WTC11 (cell line): ENCODE measurements around the gene SKI. TPM values are rescaled to one million over a fixed set of nuclear protein-coding genes. Genes with fewer than 3 reads are reported as not detected.

ENCODE experiments used
- ATAC-seq: fragments of 200-7000 bp; cut with Tn5 transposase; 2 replicates; pipeline ENCODE4 v1.10.0; 2021; ENCODE audit warnings: mild to moderate bottlenecking, moderate library complexity
- CTCF ChIA-PET: fragments of 300-600 bp; sonication (Branson Sonifier 250); formaldehyde crosslinking; loops from one replicate; lab custom pipeline; 2021; ENCODE audit warnings: antibody characterized with exemption; lab: Charles Lee
- POLR2A ChIA-PET: fragments of 350-600 bp; sonication (Branson Sonifier 250); formaldehyde crosslinking; loops from one replicate; lab custom pipeline; 2021; ENCODE audit warnings: antibody characterized with exemption; lab: Charles Lee
- DNase-seq: peaks from one replicate; pipeline ENCODE4 v3.0.0; 2021; ENCODE audit warnings: low spot score
- H3K27ac Mint-ChIP-seq: 2 replicates; pipeline ENCODE4 v1.8.0; 2021; ENCODE audit warnings: mixed read lengths
- H3K27me3 Mint-ChIP-seq: 2 replicates; pipeline ENCODE4 v1.8.0; 2021; ENCODE audit warnings: low read depth, mild to moderate bottlenecking, moderate library complexity, mixed read lengths
- H3K36me3 Mint-ChIP-seq: 2 replicates; pipeline ENCODE4 v1.8.0; 2021; ENCODE audit warnings: mixed read lengths
- H3K4me1 Mint-ChIP-seq: 2 replicates; pipeline ENCODE4 v1.8.0; 2022; ENCODE audit warnings: mixed read lengths
- H3K4me3 Mint-ChIP-seq: 2 replicates; pipeline ENCODE4 v1.8.0; 2021; ENCODE audit warnings: mild to moderate bottlenecking, moderate library complexity, mixed read lengths
- H3K9me3 Mint-ChIP-seq: 2 replicates; pipeline ENCODE4 v1.8.0; 2021; ENCODE audit warnings: mixed read lengths
- ARID4B ChIP-seq: sonication (generic); formaldehyde crosslinking; IDR thresholded peaks from 2 replicates; pipeline ENCODE4 v1.8.0; 2023; ENCODE audit warnings: missing genetic modification reagents, mild to moderate bottlenecking, borderline replicate concordance
- CBFB ChIP-seq: sonication (generic); formaldehyde crosslinking; IDR thresholded peaks from 2 replicates; pipeline ENCODE4 v1.8.1; 2022; ENCODE audit warnings: mild to moderate bottlenecking, low read depth, missing genetic modification reagents
- EMX1 ChIP-seq: fragments of 250-450 bp; sonication (Bioruptor Pico); IDR thresholded peaks from 2 replicates; pipeline ENCODE4 v1.8.0; 2021; ENCODE audit warnings: mild to moderate bottlenecking
- FOXK1 ChIP-seq: sonication (generic); formaldehyde crosslinking; IDR thresholded peaks from 2 replicates; pipeline ENCODE4 v1.8.0; 2022; ENCODE audit warnings: mild to moderate bottlenecking, moderate library complexity, missing genetic modification reagents
- JUN ChIP-seq: sonication (generic); formaldehyde crosslinking; IDR thresholded peaks from 2 replicates; pipeline ENCODE4 v1.8.0; 2023; ENCODE audit warnings: mild to moderate bottlenecking, missing genetic modification reagents
- KAT7 ChIP-seq: sonication (generic); formaldehyde crosslinking; IDR thresholded peaks from 2 replicates; pipeline ENCODE4 v1.8.1; 2023; ENCODE audit warnings: missing genetic modification reagents, mild to moderate bottlenecking, borderline replicate concordance
- MXD4 ChIP-seq: fragments of 250-450 bp; sonication (Bioruptor Pico); IDR thresholded peaks from 2 replicates; pipeline ENCODE4 v1.8.0; 2021; ENCODE audit warnings: mild to moderate bottlenecking, moderate library complexity, borderline replicate concordance
- MYBL2 ChIP-seq: sonication (generic); formaldehyde crosslinking; IDR thresholded peaks from 2 replicates; pipeline ENCODE4 v1.8.1; 2023; ENCODE audit warnings: mild to moderate bottlenecking, moderate library complexity, missing genetic modification reagents
- NFATC4 ChIP-seq: fragments of 250-450 bp; sonication (Bioruptor Pico); IDR thresholded peaks from 2 replicates; pipeline ENCODE4 v1.9.0; 2021; ENCODE audit warnings: mild to moderate bottlenecking
- PRDM15 ChIP-seq: sonication (generic); formaldehyde crosslinking; IDR thresholded peaks from 2 replicates; pipeline ENCODE4 v1.8.0; 2022; ENCODE audit warnings: missing genetic modification reagents
- USF1 ChIP-seq: sonication (generic); formaldehyde crosslinking; IDR thresholded peaks from 2 replicates; pipeline ENCODE4 v1.8.0; 2022; ENCODE audit warnings: mild to moderate bottlenecking, missing genetic modification reagents
- ZNF219 ChIP-seq: sonication (generic); formaldehyde crosslinking; IDR thresholded peaks from 2 replicates; pipeline ENCODE4 v1.8.0; 2023; ENCODE audit warnings: missing genetic modification reagents, mild to moderate bottlenecking, borderline replicate concordance
- ZNF281 ChIP-seq: sonication (generic); formaldehyde crosslinking; IDR thresholded peaks from 2 replicates; pipeline ENCODE4 v1.8.0; 2023; ENCODE audit warnings: mild to moderate bottlenecking, missing genetic modification reagents
- ZNF416 ChIP-seq: fragments of 250-450 bp; sonication (Bioruptor Pico); IDR thresholded peaks from 2 replicates; pipeline ENCODE4 v1.9.0; 2021; ENCODE audit warnings: mild to moderate bottlenecking, inconsistent platforms
- ZNF532 ChIP-seq: fragments of 250-450 bp; sonication (Bioruptor Pico); IDR thresholded peaks from 2 replicates; pipeline ENCODE4 v1.9.0; 2021; ENCODE audit warnings: mild to moderate bottlenecking, borderline replicate concordance
- ZSCAN18 ChIP-seq: fragments of 250-450 bp; sonication (Bioruptor Pico); IDR thresholded peaks from 2 replicates; pipeline ENCODE4 v2.1.2; 2022; ENCODE audit warnings: mild to moderate bottlenecking, moderate library complexity
- total RNA-seq: library from RNA; stranded (reverse); gene quantifications from 3 replicates; pipeline ENCODE4 v1.2.3, GENCODE V29; 2021

Gene SKI
- total RNA-seq, 1 experiment from 2014 or later: 88.6 TPM

- no peak for TF ChIP-seq ZNF281
- no peak for TF ChIP-seq KAT7 (CRISPR knock-in tag)
Measured at GRCh38 chr1:2202008-2202575, 26.0 kb upstream of the SKI start (continued).

- Mint-ChIP-seq H3K27ac (no peak overlapping the region), H3K4me3 (0 out of 2 replicates have a peak overlapping the region, but pooled peaks have one; percentile 25), H3K27me3 (peaks cover 15% of the 10 kb centered on the region), H3K9me3 (no peaks in the 10 kb centered on the region), H3K4me1 (peaks cover 20% of the 10 kb centered on the region), H3K36me3 (no peaks in the 10 kb centered on the region)
- ATAC-seq (no peak), DNase-seq (no peak)
- CTCF ChIA-PET: interaction anchor here (1.4 to 4.5 kb wide), 3 partner anchors 8 to 178 kb away, joined by 5 to 46 read pairs (median 37); partner anchors contain the start of gene FAAP20
- POLR2A ChIA-PET: interaction anchor here (0.5 to 1.8 kb wide), 3 partner anchors 8 to 76 kb away, joined by 3 to 6 read pairs (median 3); partner anchors contain the start of gene FAAP20
- TF ChIP-seq CBFB (CRISPR knock-in tag): no peak
- TF ChIP-seq ARID4B (CRISPR knock-in tag): no peak
- TF ChIP-seq USF1 (CRISPR knock-in tag): no peak
- no peak for TF ChIP-seq MYBL2 (CRISPR knock-in tag)
- TF ChIP-seq EMX1: no peak
- TF ChIP-seq ZNF532 (CRISPR knock-in tag): no peak
- TF ChIP-seq ZNF219 (CRISPR knock-in tag): no peak
- TF ChIP-seq JUN: no peak
- no peak for TF ChIP-seq ZNF416 (CRISPR knock-in tag)
- TF ChIP-seq KAT7 (CRISPR knock-in tag): no peak
- no peak for TF ChIP-seq ZSCAN18
- TF ChIP-seq MXD4 (CRISPR knock-in tag): no peak
- no peak for TF ChIP-seq PRDM15 (CRISPR knock-in tag)
- TF ChIP-seq NFATC4 (CRISPR knock-in tag): no peak
- no peak for TF ChIP-seq FOXK1 (CRISPR knock-in tag)
Measured at GRCh38 chr1:2202843-2203601, 25.1 kb upstream of the SKI start.
